HG02678 (cell line): ENCODE data around the gene CAP2.
"Not testable (repeated sequence)": the region's sequence is repeated elsewhere in the genome, so short reads cannot be mapped to it uniquely, and the experiment has no call there.

ENCODE experiments used
- ATAC-seq: cut with Tn5 transposase; IDR thresholded peaks from one replicate; pipeline ENCODE4 v1.9.1; 2021; ENCODE audit warnings: mild to moderate bottlenecking, moderate library complexity; ENCODE audit not compliant: unreplicated experiment

CAP2 gene

DNA sequence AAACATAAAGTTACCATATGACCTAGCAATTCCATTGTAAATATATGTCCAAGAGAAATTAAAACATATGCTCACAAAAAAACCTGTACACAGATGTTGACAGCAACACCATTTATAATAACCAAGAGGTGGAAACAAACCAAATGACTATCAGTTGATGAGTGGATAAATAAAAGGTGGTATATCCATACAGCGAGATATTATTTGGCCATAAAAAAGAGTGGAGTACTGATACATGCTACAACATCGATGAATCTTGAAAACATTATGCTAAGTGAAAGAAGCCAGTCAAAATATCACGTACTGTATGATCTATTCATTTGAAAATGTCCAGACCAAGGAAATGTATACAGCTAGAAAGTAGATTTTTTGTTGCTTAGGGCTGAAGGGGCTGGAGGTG lies 2.9 kb downstream of the CAP2 start:
- no peak for ATAC-seq

DNA sequence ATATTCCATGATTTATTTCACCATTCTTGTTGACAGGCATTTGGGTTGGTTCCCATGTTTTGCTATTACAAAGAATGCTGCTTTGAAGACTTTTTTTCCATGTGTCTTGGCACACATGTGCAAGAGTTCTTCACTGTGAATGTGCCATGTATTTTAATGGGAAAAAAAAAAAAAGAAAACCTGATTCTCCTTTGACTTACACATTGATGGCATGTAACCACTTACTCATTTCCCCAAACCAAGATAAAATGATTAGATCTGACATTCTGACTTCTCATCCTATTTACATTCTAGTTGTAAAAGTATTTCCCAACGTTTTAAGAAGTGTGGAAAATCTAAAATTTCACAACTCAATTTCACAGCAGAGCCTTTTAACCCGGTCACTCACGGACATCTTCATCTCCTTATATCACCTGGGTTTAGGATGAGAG lies 4.4 kb downstream of the CAP2 start:
- ATAC-seq = no peak

DNA sequence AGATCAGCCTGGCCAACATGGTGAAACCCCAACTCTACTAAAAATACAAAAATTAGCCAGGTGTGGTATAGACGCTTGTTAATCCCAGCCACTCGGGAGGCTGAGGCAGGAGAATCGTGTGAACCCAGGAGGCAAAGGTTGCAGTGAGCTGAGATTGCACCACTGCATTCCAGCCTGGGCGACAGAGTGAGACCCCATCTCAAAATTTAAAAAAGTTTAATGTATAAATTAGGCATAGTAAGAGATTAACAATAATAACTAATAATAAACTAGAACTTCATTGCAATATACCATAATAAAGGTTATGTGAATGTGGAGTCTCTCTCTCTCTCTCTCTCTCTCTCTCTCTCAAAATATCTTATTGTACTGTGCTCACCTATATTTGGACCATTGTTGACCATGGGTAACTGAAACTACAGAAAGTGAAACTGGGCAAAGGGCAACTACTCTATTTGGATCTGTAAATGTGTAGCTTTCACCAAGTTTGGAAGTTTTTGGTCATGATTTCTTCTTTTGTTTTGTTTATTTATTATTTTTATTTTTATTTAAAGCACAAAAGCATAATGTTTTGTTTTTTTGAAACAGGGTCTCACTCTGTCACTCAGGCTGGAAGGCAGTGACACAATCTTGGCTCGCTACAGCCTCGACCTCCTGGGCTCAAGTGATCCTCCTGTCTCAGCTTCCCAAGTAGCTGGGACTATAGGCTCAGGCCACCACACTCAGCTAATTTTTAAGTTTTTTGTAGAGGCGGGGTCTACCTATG lies 12.0 kb downstream of the CAP2 start:
- ATAC-seq = not testable (repeated sequence)

DNA sequence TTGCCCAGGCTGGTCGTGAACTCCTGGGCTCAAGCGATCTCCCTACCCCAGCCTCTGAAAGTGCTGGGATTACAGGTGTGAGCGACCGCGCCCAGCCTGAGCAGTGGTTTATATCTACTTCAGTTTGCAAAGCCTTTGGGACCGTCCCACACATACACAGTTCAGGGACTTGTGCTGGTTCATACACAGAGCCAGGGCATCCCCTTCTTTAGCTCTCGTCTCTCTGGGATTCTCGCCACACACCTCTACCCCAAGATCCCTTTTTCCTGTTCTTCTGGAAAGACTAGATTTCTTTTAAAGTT lies 12.5 kb downstream of the CAP2 start:
- ATAC-seq = no peak

DNA sequence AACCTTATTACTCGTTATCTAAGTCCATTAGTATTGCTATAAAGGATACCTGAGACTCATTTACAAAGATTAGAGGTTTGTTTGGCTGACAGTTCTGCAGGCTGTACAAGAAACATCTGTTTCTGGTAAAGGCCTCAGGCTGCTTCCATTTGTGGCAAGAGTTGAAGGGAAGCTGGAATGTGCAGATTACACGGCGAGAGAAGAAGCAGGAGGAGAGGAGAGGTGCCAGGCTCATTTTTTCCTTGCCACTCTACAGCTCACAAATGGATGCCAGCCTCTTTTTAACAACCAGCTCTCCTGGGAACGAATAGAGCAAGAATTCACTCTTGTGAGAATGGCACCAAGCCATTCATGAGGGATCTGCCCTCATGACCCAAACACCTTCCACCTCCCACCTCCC lies 14.7 kb downstream of the CAP2 start:
- ATAC-seq = no peak

DNA sequence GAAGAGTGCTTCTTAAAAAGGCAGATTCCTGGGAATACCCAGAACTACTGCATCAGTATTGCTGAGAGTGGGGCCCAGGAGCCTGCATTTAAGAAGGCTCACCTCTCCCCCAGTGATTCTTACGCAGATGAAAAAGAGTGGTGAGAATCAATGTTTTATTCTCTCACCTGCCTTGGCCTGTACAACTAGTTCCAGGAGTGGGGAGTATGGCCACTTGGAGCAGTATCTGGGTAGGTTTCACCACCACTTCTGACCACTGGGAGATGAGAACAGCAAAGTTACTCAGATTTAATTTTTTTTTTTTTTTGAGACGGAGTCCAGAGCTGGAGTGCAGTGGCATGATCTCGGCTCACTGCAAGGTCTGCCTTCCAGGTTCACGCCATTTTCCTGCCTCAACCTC lies 16.9 kb downstream of the CAP2 start:
- no peak for ATAC-seq

DNA sequence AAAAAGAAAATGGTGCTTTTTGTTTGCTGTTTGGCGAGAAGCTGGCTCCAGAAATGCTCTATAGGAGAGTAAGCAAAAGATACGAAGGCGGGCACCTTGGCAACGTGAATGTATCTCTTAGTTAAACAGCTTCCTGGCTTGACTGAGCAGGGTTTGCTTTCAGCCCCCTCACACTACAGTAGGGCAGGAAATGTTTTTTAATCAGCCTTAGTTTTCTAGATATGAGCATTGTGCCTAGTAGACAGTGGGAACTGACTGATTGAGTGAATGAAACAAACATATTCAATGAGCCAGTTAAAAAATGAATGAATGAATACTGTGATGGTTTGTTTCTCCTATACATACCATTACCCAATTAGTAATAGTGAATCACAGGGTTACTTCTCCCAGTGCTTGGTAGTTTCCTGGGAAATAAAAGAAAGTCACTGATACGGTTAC lies 19.9 kb downstream of the CAP2 start:
- ATAC-seq = no peak

DNA sequence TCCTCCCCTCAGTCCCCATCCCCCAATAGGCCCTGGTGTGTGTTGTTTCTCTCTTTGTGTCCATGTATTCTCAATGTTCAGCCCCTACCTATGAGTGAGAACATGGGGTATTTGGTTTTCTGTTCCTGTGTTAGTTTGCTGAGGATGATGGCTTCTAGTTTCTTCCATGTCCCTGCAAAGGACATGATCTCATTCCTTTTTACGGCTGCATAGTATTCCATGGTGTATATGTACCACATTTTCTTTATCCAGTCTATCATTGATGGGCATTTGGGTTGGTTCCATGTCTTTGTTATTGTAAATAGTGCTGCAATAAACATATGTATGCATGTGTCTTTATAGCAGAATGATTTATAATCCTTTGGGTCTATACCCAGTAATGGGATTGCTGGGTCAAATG lies 21.0 kb downstream of the CAP2 start:
- not testable (repeated sequence) for ATAC-seq

DNA sequence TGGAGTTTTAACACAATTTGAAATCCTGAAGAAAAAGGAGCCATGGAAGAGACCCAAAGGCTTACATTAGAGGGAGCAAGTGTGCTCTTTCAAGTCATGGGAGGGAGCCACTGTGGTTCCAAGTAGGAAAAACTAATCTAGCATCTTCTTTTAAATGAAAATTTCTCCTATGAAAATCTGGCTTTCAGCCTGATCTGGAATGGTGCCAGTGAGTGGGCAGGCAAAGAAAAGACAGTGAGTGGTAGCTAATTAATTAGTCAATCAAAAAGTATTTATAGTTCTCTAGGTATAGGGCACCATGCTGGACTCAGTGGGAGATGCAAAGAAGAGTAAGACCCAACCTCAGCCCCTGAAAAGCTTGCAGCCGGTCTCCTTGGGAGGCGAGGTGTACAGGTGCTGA lies 21.9 kb downstream of the CAP2 start:
- ATAC-seq = no peak

DNA sequence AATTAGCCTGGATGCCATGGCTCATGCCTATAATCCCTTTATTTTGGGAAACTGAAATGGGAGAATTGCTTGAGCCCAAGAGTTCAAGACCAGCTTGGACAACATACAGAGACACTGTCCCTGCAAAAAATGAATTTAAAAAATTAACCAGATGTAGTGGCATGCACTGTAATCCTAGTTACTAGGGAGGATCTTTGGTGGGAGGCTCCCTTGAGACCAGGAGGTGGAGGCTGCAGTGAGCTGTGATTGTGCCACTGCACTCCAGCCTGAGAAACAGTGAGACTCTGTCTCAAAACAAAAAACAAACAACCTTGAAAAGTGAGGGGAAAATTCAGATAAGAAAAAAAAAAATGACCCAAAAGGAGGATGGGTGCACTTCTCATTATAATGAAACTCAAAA lies 23.4 kb downstream of the CAP2 start:
- ATAC-seq = no peak

DNA sequence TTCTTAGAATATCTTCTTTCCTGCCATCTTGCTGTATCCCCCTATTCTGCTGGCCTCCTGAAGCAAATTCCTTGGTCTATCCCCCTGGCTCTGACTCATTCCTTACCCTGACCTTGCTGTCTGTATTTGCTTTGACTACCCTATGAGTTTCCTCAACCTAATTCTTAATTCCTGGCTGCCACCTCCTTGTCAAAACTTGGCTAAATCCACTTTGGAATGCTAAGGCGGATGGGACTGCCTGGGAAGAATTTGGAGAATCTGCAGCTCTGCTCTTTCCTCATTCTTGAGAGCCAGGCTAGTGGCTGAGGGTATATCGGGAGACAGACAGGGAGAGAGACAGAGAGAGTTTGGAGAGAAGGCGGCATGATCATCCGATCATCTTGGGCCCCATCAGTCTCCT lies 24.4 kb downstream of the CAP2 start:
- no peak for ATAC-seq

DNA sequence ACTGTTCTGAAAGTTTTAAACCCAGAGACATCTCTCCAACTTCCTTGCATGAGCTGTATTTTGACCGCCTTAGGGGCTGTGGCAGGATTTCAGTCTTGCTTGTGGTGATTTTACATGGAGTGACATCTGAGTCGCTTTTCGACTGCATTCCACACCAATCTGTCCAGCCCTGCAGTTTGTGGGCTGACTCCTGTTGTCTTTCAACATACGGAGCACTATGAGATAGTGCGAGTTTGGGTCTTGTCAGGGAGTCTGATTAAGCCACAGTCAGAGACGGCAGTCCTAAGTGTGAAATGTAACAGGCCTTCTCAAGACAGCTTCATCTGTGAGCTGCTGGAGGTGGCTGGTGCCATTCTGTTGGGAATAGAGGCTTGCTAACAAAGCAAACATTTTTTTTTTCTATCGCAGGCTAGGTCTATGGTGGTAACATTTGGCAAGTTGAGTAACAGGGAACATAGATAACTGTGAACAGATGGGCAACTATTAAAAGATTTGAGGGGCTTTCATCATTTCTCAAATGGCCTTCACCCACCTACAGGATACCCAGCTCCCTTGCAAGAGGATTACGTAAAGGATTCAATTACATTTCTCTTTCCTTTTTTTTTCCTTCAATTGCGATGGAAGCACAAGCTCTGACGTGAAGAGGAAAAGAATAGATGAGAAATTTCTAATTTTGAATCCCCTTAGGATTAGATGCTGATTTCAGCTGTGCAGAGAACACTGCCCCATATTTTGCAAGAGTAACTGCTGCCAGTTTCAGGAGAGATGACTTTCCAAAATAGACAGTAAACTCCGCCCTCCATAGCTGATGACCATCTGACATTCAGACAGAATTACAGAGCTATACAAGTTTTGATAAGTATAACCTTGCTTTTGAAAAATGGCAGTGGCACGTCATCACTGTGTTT lies 25.1 kb downstream of the CAP2 start:
- no peak for ATAC-seq

DNA sequence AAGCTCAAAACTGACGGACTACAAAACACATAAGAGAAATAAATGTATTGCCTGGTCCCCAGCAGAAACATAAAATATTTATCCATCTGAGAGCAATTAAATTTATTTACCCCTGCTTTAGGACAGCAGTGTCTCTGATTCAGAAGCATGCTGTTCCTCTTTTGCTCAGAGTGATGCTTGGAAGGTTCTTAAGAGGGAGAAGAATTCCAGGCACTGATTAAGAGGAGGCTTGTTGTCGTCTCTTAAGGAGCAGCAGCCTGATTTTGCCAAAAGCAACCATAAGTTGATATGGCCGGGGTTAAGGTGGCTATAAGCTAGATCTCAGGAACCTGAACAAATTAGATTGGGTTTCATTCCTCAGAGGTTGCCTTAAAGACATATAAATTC lies 25.8 kb downstream of the CAP2 start:
- no peak for ATAC-seq

DNA sequence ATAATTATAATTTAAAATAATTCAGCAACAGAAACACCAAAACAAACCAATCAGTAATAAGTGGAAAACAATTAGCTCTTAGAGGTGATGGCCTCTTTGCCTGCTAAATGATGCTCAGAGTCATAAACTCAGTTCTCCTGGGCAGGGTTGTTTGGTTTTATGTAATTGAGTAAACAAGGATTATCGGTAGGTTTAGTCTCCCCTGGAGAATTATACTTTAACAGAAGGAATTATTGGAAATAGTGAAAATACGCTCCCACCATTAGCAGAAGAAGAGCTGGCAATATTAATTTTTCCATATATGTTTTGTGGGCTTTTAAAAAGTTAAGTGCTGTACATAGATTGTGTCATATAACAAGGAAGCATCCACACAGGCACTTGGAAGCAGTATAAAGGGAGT lies 27.0 kb downstream of the CAP2 start:
- no peak for ATAC-seq

DNA sequence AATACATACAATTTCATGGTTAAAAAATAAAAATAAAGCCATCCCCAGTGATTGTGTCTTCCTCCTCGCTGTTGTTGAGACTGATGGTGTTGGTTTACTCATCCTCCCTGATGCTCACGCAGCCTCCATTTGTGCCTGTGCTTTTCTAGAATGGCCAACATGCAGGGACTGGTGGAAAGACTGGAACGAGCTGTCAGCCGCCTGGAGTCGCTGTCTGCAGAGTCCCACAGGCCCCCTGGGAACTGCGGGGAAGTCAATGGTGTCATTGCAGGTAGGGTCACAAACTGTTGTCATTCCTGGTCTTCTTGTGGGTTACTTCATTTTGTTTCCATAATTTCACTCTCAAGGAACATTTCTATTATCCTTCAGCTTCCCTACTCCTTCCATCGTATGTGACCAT lies 28.0 kb downstream of the CAP2 start:
- no peak for ATAC-seq

DNA sequence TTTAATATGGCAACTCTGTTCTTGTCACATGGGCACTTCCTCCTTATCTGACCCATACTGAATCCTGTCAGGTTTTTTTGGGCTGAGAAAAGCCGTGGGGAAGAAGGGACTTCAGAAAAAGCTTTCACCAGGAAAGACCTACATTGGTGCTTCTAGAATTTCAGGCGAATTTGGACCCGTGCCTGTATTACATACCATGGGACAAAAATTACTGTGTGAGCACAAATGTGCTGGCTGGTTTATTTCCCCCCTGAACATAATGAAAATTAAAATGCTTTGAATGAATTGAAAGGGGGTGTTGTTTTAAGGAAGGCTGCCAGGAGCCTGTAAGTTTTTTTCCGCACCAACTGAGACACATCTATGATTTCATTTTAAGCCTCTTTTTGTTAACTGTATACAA lies 29.6 kb downstream of the CAP2 start:
- ATAC-seq = no peak

DNA sequence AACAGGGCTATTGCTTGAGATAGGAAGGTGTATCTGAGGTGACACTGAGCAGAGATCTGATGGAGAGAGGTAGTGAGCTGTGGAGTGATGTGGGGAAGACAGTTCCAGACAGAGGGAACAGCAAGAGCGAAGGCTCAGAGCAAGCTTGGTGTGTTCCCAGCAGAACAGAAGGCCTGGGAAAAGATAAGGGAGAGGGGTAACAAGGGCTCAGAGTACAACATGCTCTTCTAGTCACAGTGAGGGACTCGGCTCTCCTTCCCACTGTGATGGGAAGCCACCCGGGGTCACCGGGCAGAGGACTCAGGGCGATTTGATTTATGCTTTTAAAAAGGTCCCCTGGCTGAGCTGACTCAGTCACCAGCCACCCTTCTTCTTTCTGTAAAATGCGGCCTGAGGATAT lies 33.7 kb downstream of the CAP2 start:
- ATAC-seq = no peak

DNA sequence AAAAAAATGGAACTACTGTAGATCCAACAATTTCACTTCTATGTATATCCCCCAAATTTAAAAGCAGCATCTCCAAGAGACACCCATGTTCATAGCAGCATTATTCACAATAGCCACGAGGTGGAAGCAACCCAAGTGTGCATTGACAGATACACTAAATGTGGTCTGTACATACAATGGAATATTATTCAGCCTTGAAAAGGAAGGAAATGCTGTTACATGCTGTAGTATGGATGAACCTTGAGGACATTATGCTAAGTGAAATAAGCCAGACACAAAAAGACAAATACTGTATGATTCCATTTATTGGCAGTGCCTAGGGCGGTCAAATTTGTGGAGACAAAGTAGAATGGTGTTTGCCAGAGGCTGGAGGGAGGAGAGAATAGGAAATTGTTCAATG lies 34.2 kb downstream of the CAP2 start:
- ATAC-seq = no peak

DNA sequence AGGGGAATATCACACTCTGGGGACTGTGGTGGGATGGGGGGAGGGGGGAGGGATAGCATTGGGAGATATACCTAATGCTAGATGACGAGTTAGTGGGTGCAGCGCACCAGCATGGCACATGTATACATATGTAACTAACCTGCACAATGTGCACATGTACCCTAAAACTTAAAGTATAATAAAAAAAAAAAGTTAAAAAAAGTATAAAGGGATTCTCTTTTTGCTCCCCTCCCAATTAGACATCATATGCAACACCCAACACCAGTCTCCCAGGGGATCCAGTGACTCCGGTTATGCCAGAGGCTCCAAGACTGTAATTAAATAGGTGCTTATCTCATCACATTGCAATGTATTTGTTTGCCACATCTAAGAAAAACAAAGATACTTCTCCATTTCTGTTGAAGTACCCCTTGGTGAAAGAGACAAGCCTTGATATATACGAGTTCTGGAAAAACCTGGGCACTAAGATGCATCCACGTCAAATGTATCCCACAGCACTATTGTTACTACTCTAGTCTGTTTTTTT lies 35.3 kb downstream of the CAP2 start:
- not testable (repeated sequence) for ATAC-seq

DNA sequence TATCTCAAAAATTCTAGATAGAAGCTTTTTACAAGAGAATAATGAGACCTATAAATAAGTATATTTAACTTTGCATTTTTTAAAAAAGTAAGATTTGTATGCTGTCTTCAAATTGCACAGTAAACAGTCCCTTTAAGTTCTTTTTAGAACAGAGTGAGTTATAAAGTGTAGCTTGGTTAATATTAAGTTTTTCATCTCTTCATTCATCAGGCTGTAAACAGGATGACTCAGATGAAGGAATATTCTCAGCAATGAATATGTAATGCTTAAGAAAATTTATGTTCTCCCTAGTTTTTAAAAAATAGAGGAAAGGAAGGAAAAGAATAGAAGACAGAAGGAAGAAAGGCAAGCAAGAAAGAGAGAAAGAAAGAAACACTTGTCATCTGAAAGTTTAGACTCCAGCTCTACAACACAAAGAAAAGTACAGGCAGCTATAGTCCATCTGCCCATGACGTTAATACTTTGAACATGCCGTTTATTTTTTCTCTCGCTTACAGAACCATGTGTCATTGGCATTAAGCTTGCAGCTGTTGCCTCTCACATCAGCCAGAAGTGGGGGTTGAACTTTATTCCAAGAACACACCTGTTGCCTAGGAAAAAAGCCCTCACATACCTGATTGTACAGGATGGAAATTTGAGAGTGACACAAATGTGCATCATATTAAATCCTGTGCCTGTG lies 36.1 kb downstream of the CAP2 start:
- no peak for ATAC-seq

DNA sequence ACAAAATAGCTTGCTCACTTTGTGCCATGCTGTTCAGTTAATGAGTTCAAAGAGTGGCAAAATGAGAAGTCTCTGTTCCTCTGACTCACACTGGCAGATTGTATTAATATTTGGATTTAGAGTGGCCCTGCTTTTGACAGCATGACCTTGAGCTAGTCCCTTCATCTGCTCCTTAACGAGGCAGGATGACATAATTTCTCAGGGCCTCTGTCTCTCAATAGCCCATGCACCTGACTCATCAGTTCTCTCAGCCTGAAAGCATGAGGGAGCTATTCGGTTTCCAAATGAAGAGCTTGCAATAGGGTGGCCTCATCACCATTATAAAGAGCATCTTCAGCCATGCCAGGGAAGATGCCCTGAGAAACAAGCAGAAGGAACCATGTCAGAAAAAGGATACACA lies 38.2 kb downstream of the CAP2 start:
- no peak for ATAC-seq

DNA sequence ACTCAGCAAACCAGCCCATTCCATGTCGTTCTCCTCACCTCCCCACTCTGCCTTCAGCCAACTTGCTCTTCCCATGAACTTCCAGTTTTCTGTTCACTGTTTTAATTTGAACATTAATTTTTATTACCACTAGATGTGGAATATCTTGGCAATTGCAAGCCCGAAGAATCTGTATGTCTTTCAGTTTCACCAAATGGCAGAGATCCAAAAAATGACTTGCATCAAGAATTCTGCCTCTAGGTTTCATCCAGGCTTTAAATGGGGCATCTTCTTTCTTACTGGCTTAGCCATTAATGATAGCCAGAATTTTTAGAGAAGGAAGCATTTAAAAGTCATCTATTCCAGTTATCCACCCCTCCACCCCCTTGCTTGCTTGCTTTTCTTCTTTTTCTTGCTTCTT lies 39.0 kb downstream of the CAP2 start:
- ATAC-seq = no peak
